ENCODE data around the gene OSM.

Gene OSM

GRCh38 chr22:30263883-30264282, 2.8 kb downstream of the OSM start:
- no peak for DNase-seq (ENCODE audit: low read depth, low spot score)

GRCh38 chr22:30262917-30263741, 3.5 kb downstream of the OSM start:
- DNase-seq (ENCODE audit: low read depth, low spot score), result peak; percentile 85

- DNase-seq (ENCODE audit: low read depth, low spot score), result no peak
Measured at GRCh38 chr22:30262112-30262511, 4.5 kb downstream of the OSM start.

- peak; percentile 35 for DNase-seq (ENCODE audit: low read depth, low spot score)
Measured at GRCh38 chr22:30261134-30261533, 5.5 kb downstream of the OSM start.

GRCh38 chr22:30260682-30261081, 6.0 kb downstream of the OSM start:
- DNase-seq (ENCODE audit: low read depth, low spot score), result no peak

GRCh38 chr22:30260276-30260675, 6.4 kb downstream of the OSM start:
- no peak for DNase-seq (ENCODE audit: low read depth, low spot score)

GRCh38 chr22:30254314-30254713, 12.3 kb downstream of the OSM start:
- DNase-seq (ENCODE audit: low read depth, low spot score), result no peak

GRCh38 chr22:30253205-30253852, 13.3 kb downstream of the OSM start:
- no peak for DNase-seq (ENCODE audit: low read depth, low spot score)

- peak; percentile 36 for DNase-seq (ENCODE audit: low read depth, low spot score)
Measured at GRCh38 chr22:30252411-30253204, 14.0 kb downstream of the OSM start.

GRCh38 chr22:30251711-30252110, 14.9 kb downstream of the OSM start:
- no peak for DNase-seq (ENCODE audit: low read depth, low spot score)

- no peak for DNase-seq (ENCODE audit: low read depth, low spot score)
Measured at GRCh38 chr22:30250661-30251267, 15.9 kb downstream of the OSM start.

GRCh38 chr22:30250039-30250565, 16.5 kb downstream of the OSM start:
- no peak for DNase-seq (ENCODE audit: low read depth, low spot score)

- DNase-seq (ENCODE audit: low read depth, low spot score), result no peak
Measured at GRCh38 chr22:30249049-30250038, 17.3 kb downstream of the OSM start.

GRCh38 chr22:30248484-30248883, 18.2 kb downstream of the OSM start:
- DNase-seq (ENCODE audit: low read depth, low spot score), result no peak

GRCh38 chr22:30247974-30248373, 18.7 kb downstream of the OSM start:
- no peak for DNase-seq (ENCODE audit: low read depth, low spot score)

GRCh38 chr22:30247561-30247960, 19.1 kb downstream of the OSM start:
- no peak for DNase-seq (ENCODE audit: low read depth, low spot score)

- no peak for DNase-seq (ENCODE audit: low read depth, low spot score)
Measured at GRCh38 chr22:30246814-30247376, 19.8 kb downstream of the OSM start.

GRCh38 chr22:30245985-30246813, 20.5 kb downstream of the OSM start, which contains the start of gene LIF:
TSS of gene LIF (minus strand) at chr22:30246759. CDS start at chr22:30246695, 64 bp downstream.
- DNase-seq (ENCODE audit: low read depth, low spot score), result no peak
